Type B pancreatic cell (in vitro differentiated cells): ENCODE measurements around the gene FAAH2. TPM values are rescaled to one million over a fixed set of nuclear protein-coding genes. Genes with fewer than 3 reads are reported as not detected.
"Not testable (repeated sequence)": the region's sequence is repeated elsewhere in the genome, so short reads cannot be mapped to it uniquely, and the experiment has no call there.

ENCODE experiments used
- DNase-seq: peaks from one replicate; pipeline ENCODE4 v3.0.0; 2021; ENCODE audit warnings: mixed read lengths; ENCODE audit not compliant: unreplicated experiment; ENCODE audit errors: extremely low spot score
- H3K27ac Mint-ChIP-seq: 2 replicates; pipeline ENCODE4 v1.8.0; 2021; ENCODE audit warnings: mild to moderate bottlenecking, mixed read lengths
- H3K27me3 Mint-ChIP-seq: 2 replicates; pipeline ENCODE4 v1.8.0; 2021; ENCODE audit warnings: mixed read lengths
- H3K36me3 Mint-ChIP-seq: 2 replicates; pipeline ENCODE4 v1.8.0; 2021; ENCODE audit warnings: mixed read lengths
- H3K4me1 Mint-ChIP-seq: one replicate; pipeline ENCODE4 v1.8.0; 2021; ENCODE audit warnings: mixed read lengths; ENCODE audit not compliant: unreplicated experiment
- H3K4me3 Mint-ChIP-seq: 2 replicates; pipeline ENCODE4 v1.8.0; 2021; ENCODE audit warnings: mild to moderate bottlenecking, mixed read lengths
- H3K9me3 Mint-ChIP-seq: 2 replicates; pipeline ENCODE4 v1.8.0; 2021; ENCODE audit warnings: mixed read lengths
- CTCF ChIP-seq: fragments of 200-600 bp; sonication (generic); conservative IDR thresholded peaks from 2 replicates; pipeline ENCODE4 v1.5.0; 2021; ENCODE audit warnings: antibody characterized with exemption, mild to moderate bottlenecking
- total RNA-seq: library from RNA; stranded (reverse); gene quantifications from 2 replicates; pipeline ENCODE4 v1.2.1, GENCODE V29; 2021; ENCODE audit warnings: low replicate concordance

FAAH2 gene
- total RNA-seq, 1 donor from 2014 or later, result 5.8 TPM

- H3K4me3 Mint-ChIP-seq, result no peak overlapping the region
Observed at GRCh38 chrX:57294961-57295360, 8.5 kb downstream of the FAAH2 start.

GRCh38 chrX:57295679-57296078 is 9.2 kb downstream of the FAAH2 start:
- H3K27me3 Mint-ChIP-seq, H3K4me3 Mint-ChIP-seq, DNase-seq, H3K27ac Mint-ChIP-seq, H3K4me1 Mint-ChIP-seq: not testable (repeated sequence)
- peaks cover 11% of the 10 kb centered on the region for H3K9me3 Mint-ChIP-seq
- H3K36me3 Mint-ChIP-seq, result peaks cover 14% of the 10 kb centered on the region

More at GRCh38 chrX:57294961-57295360, 8.5 kb downstream of the FAAH2 start:
- no peaks in the 10 kb centered on the region for H3K4me1 Mint-ChIP-seq
- no peak overlapping the region for H3K27ac Mint-ChIP-seq
- peaks cover 14% of the 10 kb centered on the region for H3K36me3 Mint-ChIP-seq
- DNase-seq, result no peak
- no peaks in the 10 kb centered on the region for H3K27me3 Mint-ChIP-seq
- H3K9me3 Mint-ChIP-seq, result peaks cover 11% of the 10 kb centered on the region
- no peak for TF ChIP-seq CTCF

GRCh38 chrX:57313583-57314215 is 27.2 kb downstream of the FAAH2 start:
- Mint-ChIP-seq H3K27me3 (no peaks in the 10 kb centered on the region), H3K4me3 (no peak overlapping the region), H3K4me1 (no peaks in the 10 kb centered on the region), H3K36me3 (peaks cover 10% of the 10 kb centered on the region), H3K27ac (no peak overlapping the region), H3K9me3 (peaks cover 5% of the 10 kb centered on the region)
- TF ChIP-seq CTCF, result no peak
- no peak for DNase-seq

- H3K4me1 Mint-ChIP-seq, result no peaks in the 10 kb centered on the region
- no peak overlapping the region for H3K27ac Mint-ChIP-seq
- H3K4me3 Mint-ChIP-seq, result no peak overlapping the region
- no peak for DNase-seq
- no peaks in the 10 kb centered on the region for H3K9me3 Mint-ChIP-seq
- peaks cover 4% of the 10 kb centered on the region for H3K36me3 Mint-ChIP-seq
- TF ChIP-seq CTCF, result no peak
- H3K27me3 Mint-ChIP-seq, result no peaks in the 10 kb centered on the region
Observed at GRCh38 chrX:57329008-57329407, 42.5 kb downstream of the FAAH2 start.

- not testable (repeated sequence) for H3K27ac Mint-ChIP-seq, H3K4me3 Mint-ChIP-seq, H3K4me1 Mint-ChIP-seq, DNase-seq, H3K27me3 Mint-ChIP-seq, H3K36me3 Mint-ChIP-seq
- H3K9me3 Mint-ChIP-seq, result peaks cover 11% of the 10 kb centered on the region
Observed at GRCh38 chrX:57335790-57336189, 49.3 kb downstream of the FAAH2 start.

DNA sequence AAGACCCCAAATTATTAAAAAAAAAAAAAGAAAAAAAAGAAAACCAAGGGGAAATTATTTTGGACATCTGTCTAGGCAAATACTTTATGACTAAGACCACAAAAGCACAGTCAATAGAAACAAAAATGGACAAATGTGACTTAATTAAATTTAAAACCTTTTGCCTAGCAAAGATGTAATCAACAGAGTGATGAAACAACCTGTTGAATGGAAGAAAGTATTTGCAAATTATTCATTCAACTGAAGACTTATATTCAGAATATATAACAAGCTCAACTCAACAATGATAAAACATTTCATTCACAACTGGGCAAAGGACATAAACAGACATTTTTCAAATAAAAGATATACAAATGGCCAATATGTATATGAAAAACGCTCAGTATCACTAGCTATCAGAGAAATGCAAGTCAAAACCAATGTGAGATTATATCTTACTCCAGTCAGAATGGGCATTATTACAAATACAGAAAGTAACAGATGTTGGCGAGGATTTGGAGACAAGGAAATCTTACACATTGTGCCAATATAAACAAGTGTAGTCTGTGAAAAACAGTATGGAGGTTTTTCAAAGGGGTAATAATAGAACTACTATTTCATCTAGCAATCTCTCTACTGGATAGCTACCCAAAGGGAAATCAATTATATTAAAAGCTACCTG is 67.1 kb downstream of the FAAH2 start:
- Mint-ChIP-seq H3K27me3 (no peaks in the 10 kb centered on the region), H3K27ac (no peak overlapping the region), H3K36me3 (no peaks in the 10 kb centered on the region), H3K4me1 (no peaks in the 10 kb centered on the region), H3K4me3 (no peak overlapping the region), H3K9me3 (peaks cover 7% of the 10 kb centered on the region)
- no peak for DNase-seq
- no peak for TF ChIP-seq CTCF
